Endothelial cell of umbilical vein (primary cell): ENCODE results near the gene PTGES3L.

ENCODE experiments used
- CTCF ChIP-seq, 2 donors: IDR thresholded peaks; 1 replicate in 1 of 2; 2 replicates in 1 of 2; pipeline ENCODE4 v1.5.1; 2011; ENCODE audit warnings: low read length in 2 of 2, mild to moderate bottlenecking in 2 of 2, moderate library complexity in 2 of 2, control low read depth in 1 of 2, inconsistent platforms in 1 of 2, low read depth in 1 of 2; ENCODE audit not compliant: insufficient read depth in 1 of 2; ENCODE audit errors: extremely low read depth in 1 of 2
- MAX ChIP-seq: IDR thresholded peaks from 2 replicates; pipeline ENCODE4 v1.6.1; 2011; ENCODE audit not compliant: insufficient read depth, insufficient read length
- POLR2AphosphoS5 ChIP-seq: IDR thresholded peaks from 2 replicates; pipeline ENCODE4 v1.6.1; 2012; ENCODE audit warnings: low read depth, mild to moderate bottlenecking, control low read depth, low read length, moderate library complexity; ENCODE audit not compliant: insufficient read depth

GRCh38 chr17:43018008-43018853, 38.4 kb upstream of the PTGES3L start:
- TF ChIP-seq CTCF (IDR thresholded peaks at IDR 0.05; ENCODE audit: extremely low read depth in 1 of 2, insufficient read depth in 1 of 2, low read depth in 1 of 2, low read length in 2 of 2), result no peak
- TF ChIP-seq MAX, result no peak
- TF ChIP-seq POLR2AphosphoS5, result no peak
